ENCODE measurements around the gene AFP. TPM values are rescaled to one million over a fixed set of nuclear protein-coding genes. Genes with fewer than 3 reads are reported as not detected.

The AFP gene
- total and polyA plus RNA-seq, 10 of the 15 experiments (the other 5 are each of a cell fraction or from before 2014, with no cell fraction given): 0.72 TPM; not detected in 9

- RAD21 ChIA-PET (ENCODE audit: unreplicated experiment): no interaction called here
- BruUV-seq (replicated peaks): no TSS peak
- POLR2A ChIA-PET: no interaction called here
- Histone ChIP-seq H3K79me2 (ENCODE audit: control insufficient read depth, insufficient read depth, low read length) (no peaks in the 10 kb centered on the region), H3K36me3 (ENCODE audit: control insufficient read depth in 2 of 2, insufficient read depth in 2 of 2, low read length in 1 of 2) (no peaks in the 10 kb centered on the region), H3K4me1 (ENCODE audit: control insufficient read depth, insufficient read depth, low read length) (no peaks in the 10 kb centered on the region), H3K27me3 (replicated peaks in 1 of 2; ENCODE audit: control insufficient read depth in 2 of 2, insufficient read depth in 2 of 2, low read length in 1 of 2) (no peaks in the 10 kb centered on the region), H3K27ac (ENCODE audit: control insufficient read depth, insufficient read depth) (no peak overlapping the region), H3K9ac (ENCODE audit: control insufficient read depth, insufficient read depth, low read length) (no peak overlapping the region), H3K9me3 (replicated peaks; ENCODE audit: control insufficient read depth, insufficient read depth, low read length) (no peaks in the 10 kb centered on the region), H3K4me2 (ENCODE audit: control insufficient read depth, insufficient read depth) (no peak overlapping the region), H2AFZ (ENCODE audit: control insufficient read depth, low read depth, low read length) (no peak overlapping the region), H4K20me1 (ENCODE audit: control insufficient read depth, insufficient read depth) (no peaks in the 10 kb centered on the region), H3K4me3 (no peak overlapping the region)
- CTCF ChIA-PET: no interaction called here
- intact Hi-C loops (cut with micrococcal nuclease; ENCODE audit: unreplicated experiment) (no loop called here), in situ Hi-C loops (cut with MboI) (no loop called here)
- DNase-seq (ENCODE audit: low read depth, low spot score) (no peak), ATAC-seq (no peak), FAIRE-seq (no peak)
- no peak for TF ChIP-seq ZNF384 (IDR thresholded peaks at IDR 0.05; ENCODE audit: borderline replicate concordance, low read depth, low read length)
- TF ChIP-seq SREBF1 (IDR thresholded peaks at IDR 0.05; ENCODE audit: low read length): no peak
- TF ChIP-seq BRCA1 (IDR thresholded peaks at IDR 0.05; ENCODE audit: low read depth, low read length): no peak
- TF ChIP-seq PAX8 (IDR thresholded peaks at IDR 0.05): no peak
- TF ChIP-seq EZH2 (IDR thresholded peaks at IDR 0.05; ENCODE audit: borderline replicate concordance, control insufficient read depth, low read depth, low read length): no peak
- SMC1A ChIA-PET (ENCODE audit: uncharacterized antibody, unreplicated experiment): no interaction called here
Measured at GRCh38 chr4:73485085-73485484, 49.1 kb downstream of the AFP start.

- POLR2A ChIA-PET: no interaction called here
- no peak overlapping the region for H3K27ac ChIP-seq (ENCODE audit: control insufficient read depth, insufficient read depth)
- no peak overlapping the region for H2AFZ ChIP-seq (ENCODE audit: control insufficient read depth, low read depth, low read length)
- RAD21 ChIA-PET (ENCODE audit: unreplicated experiment): no interaction called here
- DNase-seq (ENCODE audit: low read depth, low spot score) (no peak), FAIRE-seq (no peak), ATAC-seq (no peak)
- intact Hi-C loops (cut with micrococcal nuclease; ENCODE audit: unreplicated experiment) (no loop called here), in situ Hi-C loops (cut with MboI) (no loop called here)
- H3K4me1 ChIP-seq (ENCODE audit: control insufficient read depth, insufficient read depth, low read length): no peaks in the 10 kb centered on the region
- no peak overlapping the region for H3K4me3 ChIP-seq
- H3K36me3 ChIP-seq (ENCODE audit: control insufficient read depth in 2 of 2, insufficient read depth in 2 of 2, low read length in 1 of 2): no peaks in the 10 kb centered on the region
- SMC1A ChIA-PET (ENCODE audit: uncharacterized antibody, unreplicated experiment): no interaction called here
- no peaks in the 10 kb centered on the region for H3K79me2 ChIP-seq (ENCODE audit: control insufficient read depth, insufficient read depth, low read length)
- H4K20me1 ChIP-seq (ENCODE audit: control insufficient read depth, insufficient read depth): no peaks in the 10 kb centered on the region
- no peak overlapping the region for H3K4me2 ChIP-seq (ENCODE audit: control insufficient read depth, insufficient read depth)
- no peaks in the 10 kb centered on the region for H3K9me3 ChIP-seq (replicated peaks; ENCODE audit: control insufficient read depth, insufficient read depth, low read length)
- H3K9ac ChIP-seq (ENCODE audit: control insufficient read depth, insufficient read depth, low read length): no peak overlapping the region
- H3K27me3 ChIP-seq (replicated peaks in 1 of 2; ENCODE audit: control insufficient read depth in 2 of 2, insufficient read depth in 2 of 2, low read length in 1 of 2): no peaks in the 10 kb centered on the region
- CTCF ChIA-PET: no interaction called here
- BruUV-seq (replicated peaks): no TSS peak
- TF ChIP-seq ESRRA (IDR thresholded peaks at IDR 0.05; ENCODE audit: low read length): no peak
- TF ChIP-seq CTCF (IDR thresholded peaks at IDR 0.05 in 2 of 3, conservative IDR thresholded peaks at IDR 0.05 in 1 of 3; ENCODE audit: control insufficient read depth in 2 of 3, extremely low read depth in 1 of 3, insufficient read depth in 1 of 3, low read depth in 3 of 3, low read length in 3 of 3): no peak
- TF ChIP-seq POU2F2 (IDR thresholded peaks at IDR 0.05; ENCODE audit: borderline replicate concordance, low read depth, low read length): no peak
- TF ChIP-seq NR2C2 (IDR thresholded peaks at IDR 0.05; ENCODE audit: borderline replicate concordance, control insufficient read depth, insufficient read length, low read depth): no peak
- TF ChIP-seq ETV6 (conservative IDR thresholded peaks at IDR 0.05 in 1 of 2, IDR thresholded peaks at IDR 0.05 in 1 of 2; ENCODE audit: borderline replicate concordance in 1 of 2, low read depth in 1 of 2): no peak
- no peak for TF ChIP-seq PML (IDR thresholded peaks at IDR 0.05; ENCODE audit: low read length)
- no peak for TF ChIP-seq ZSCAN29 (IDR thresholded peaks at IDR 0.05)
- no peak for TF ChIP-seq POLR2AphosphoS2 (IDR thresholded peaks at IDR 0.05; ENCODE audit: low read depth, low read length)
- no peak for TF ChIP-seq ZNF217 (IDR thresholded peaks at IDR 0.05)
- no peak for TF ChIP-seq RAD51 (IDR thresholded peaks at IDR 0.05)
- no peak for TF ChIP-seq NFYB (IDR thresholded peaks at IDR 0.05; ENCODE audit: insufficient read depth, low read depth, low read length)
- TF ChIP-seq BMI1 (IDR thresholded peaks at IDR 0.05; ENCODE audit: borderline replicate concordance): no peak
- TF ChIP-seq, protein P1, sequence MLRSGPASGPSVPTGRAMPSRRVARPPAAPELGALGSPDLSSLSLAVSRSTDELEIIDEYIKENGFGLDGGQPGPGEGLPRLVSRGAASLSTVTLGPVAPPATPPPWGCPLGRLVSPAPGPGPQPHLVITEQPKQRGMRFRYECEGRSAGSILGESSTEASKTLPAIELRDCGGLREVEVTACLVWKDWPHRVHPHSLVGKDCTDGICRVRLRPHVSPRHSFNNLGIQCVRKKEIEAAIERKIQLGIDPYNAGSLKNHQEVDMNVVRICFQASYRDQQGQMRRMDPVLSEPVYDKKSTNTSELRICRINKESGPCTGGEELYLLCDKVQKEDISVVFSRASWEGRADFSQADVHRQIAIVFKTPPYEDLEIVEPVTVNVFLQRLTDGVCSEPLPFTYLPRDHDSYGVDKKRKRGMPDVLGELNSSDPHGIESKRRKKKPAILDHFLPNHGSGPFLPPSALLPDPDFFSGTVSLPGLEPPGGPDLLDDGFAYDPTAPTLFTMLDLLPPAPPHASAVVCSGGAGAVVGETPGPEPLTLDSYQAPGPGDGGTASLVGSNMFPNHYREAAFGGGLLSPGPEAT (IDR thresholded peaks at IDR 0.05; ENCODE audit: low read depth): no peak
Measured at GRCh38 chr4:73485596-73485995, 49.6 kb downstream of the AFP start.
